ENCODE results near the gene DND1. TPM values are rescaled to one million over a fixed set of nuclear protein-coding genes. Genes with fewer than 3 reads are reported as not detected.

DND1 gene
- total RNA-seq: 0.76 TPM

DNA sequence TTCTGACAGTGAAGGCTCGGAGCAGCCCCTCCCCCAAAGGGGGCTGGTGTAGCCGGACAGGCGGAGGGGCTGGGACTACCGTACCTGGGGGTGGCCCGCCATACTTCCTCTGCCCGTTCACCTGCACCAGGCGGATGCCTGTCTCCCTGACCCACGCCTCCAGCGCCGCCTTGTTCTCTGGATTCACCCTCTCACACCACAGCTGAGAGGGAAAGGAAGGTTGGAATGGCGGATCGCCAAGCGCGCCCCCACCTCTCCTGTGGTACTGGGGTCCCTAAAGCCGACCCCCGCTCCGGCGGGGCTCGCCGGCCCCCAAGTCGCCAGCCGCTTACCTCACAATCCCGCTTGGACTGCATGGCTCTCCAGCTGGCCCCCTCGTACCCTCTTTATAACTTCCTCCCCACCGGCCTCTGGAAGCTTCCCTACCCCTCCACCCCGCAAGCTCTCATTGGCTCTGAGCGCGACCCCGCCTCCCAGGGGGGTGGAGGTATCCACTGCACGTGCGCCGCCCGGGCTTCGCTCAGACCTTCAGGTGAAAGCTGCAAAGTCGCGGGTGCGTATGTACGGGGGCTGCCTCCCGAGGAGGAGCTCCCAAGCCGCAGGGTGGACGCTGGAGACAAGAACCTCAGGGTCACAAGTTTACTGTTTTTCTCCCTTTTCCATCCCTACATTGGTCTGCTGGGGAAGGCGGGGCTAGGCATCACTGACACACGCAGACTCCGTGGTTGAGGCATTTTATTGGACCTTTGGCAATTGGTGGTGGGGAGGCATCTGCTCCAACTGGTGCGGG, at the start of gene DND1:
Gene DND1 (minus strand): TSS at position 390 of the 790 bp plus-strand sequence. CDS start 34 bp downstream, at position 356.

DNA sequence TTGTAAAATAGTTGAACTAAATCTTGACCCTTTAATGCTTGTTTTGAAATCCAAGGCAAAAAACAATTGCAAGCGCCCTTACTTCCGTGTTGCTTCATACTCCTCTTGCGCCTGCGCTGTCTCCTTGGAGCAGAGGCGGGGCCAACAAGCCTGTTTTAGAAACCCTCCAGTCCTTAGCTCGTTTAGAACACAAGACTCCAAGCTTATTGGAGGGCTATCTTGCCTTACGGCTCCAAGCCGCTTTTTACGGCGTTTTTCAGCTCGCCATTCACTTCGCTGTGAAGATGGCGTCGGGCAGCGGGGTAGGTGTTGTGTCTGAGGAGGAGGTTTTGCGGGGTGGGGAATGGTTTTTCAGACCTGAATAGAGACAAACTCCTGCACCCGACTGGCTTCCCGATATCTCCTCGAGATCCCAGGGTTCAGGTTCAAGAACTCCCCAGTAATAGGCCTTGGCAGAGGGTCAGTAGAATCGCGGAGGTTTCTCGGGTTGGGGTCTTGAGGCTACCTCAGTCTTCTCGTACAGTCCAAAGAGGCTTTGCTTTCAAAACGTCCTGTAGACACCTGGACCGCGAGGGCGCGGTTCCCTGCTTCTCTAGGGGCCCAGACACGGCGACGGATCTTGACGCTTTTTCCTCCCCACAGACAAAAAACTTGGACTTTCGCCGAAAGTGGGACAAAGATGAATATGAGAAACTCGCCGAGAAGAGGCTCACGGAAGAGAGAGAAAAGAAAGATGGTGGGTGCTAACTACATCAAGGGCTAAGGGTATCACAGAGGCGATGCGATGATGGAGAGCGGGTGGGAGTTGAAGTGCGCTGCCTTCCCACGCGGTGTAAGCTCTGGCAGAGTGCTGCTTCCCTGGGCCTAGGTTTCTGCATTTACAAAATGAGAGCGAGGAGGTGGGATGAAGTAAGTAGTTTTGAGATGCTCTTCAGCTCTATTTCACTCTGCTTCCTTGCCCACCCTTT, 27.1 kb upstream of the DND1 start, which contains the start of gene ZMAT2:
Gene ZMAT2 (plus strand): TSS at position 271 of the 968 bp plus-strand sequence. CDS start 14 bp downstream, at position 285.

DNA sequence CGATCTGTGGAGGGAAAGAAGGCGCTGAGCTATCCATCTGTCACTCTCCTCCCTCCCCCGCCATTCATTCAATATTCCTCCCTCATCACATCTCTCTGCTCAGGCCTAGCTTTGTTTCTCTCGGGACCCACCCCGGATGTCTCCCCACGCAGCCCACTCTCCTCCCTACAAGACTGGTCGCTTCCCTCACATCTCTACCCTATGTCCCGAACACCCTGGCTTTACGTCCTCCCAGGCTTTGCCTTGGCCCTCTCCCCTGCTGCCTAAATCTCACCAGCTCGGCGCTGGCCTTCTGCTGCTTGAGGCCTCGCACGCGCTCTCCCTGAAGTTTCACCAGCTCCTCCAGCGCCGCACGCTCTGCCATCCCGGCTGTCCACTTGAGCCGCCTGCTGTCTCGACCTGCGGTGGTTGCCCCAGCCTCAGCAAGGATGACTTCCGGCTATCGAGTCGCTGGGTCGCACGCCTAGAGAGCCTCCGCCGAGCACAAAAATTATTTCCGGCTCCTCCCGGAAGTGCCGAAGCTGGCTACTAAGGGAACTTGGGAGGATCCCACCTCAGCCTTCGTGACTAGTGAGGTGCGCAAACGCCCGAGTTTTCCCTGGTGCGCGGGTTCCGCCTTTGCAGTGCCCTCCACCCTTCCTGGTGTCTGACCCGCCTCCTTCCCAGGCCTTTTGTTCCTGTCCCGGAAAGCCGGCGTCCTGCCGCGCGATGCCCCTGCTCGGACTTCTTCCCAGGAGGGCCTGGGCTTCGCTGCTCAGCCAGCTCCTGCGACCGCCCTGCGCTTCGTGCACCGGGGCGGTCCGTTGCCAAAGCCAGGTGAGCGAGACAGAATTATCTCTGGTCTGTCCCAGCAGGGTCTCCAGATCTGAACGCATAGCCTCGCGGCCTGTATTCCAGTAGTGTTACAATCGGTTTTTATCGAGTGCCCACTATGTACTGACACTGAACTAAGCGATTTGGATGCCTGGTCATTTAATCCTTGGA, 17.9 kb upstream of the DND1 start, which contains the start of the genes HARS1 and HARS2:
Gene HARS1 (minus strand): TSS at position 430 of the 984 bp plus-strand sequence. CDS start 66 bp downstream, at position 364.
Gene HARS2 (plus strand): TSS at position 515 of the 984 bp plus-strand sequence. CDS start 194 bp downstream, at position 709.

DNA sequence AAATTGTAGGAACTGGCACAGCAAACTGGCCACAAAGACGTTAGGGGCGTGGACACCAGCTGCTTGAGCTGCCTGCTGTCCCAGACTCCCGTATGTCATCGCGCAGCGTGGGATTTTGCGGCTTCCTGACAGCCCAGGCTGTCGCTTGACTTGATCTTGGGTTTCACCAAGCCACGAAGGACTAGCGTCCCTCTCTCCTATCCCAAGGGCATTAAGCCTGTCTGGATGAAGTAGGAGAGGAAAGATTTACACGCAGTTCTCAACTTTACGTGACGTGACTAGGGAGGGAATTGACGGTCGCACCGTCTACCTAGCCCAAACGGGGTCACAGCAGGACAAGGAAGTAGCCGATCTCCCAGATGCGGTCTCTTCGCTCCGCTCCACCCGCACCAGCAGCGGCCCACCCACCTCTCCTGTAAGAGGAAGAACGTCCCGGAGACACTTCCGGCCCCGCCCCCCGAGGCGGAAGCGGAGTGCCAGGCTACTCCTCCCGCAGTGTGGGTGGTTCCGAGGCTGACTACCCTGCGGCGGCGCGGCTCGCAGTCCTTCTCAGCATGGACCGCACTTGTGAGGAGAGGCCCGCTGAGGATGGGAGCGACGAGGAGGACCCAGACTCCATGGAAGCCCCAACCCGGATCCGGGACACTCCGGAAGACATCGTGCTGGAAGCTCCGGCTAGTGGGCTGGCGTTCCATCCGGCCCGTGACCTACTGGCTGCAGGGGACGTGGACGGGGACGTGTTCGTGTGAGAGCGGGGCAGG, 8.8 kb downstream of the DND1 start, which contains the start of gene WDR55:
Gene WDR55 (plus strand): TSS at position 546 of the 761 bp plus-strand sequence. CDS start 9 bp downstream, at position 555.

DNA sequence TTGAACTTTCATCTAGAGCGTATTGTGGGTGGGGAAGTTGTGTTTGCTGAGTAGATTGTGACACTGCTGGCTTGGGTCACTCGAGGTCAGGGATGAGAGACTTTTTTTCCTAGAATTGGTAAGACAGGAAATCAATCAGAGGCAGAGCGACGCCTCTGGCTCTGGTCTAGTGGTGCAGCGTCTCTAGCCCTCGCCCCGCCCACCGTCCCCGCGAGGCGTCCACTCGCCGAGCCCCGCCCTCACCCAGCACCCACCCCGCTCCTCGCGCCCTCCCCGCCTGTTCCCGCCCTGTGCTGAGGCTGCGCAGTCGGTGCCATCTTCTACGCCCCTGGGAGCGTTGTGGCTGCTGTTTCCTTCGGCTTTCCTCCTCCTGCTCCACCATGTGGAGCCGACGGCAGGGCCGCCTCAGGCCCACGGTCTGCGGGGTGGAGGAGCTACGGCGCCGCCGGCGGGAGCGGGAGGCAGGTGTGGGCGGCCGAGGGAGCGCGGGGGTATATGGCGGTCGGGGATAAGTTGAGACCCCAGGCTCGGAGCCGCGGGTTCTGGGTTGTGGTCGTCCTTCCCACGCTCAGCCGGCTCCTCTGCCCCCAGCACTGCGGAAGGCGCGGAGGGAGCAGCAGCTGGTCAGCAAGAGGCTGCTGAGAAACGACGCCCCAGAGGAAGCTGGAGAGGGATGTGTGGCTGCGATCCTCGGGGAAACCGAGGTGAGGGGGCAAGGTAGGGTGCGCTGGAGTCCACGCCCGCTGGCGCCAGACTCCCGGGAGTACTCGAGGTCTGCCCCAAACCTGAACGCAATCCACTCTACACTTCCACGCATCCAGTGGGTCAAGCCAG, 34.0 kb downstream of the DND1 start, which contains the start of gene TMCO6:
Gene TMCO6 (plus strand): TSS at position 304 of the 834 bp plus-strand sequence. CDS start 77 bp downstream, at position 381.

DNA sequence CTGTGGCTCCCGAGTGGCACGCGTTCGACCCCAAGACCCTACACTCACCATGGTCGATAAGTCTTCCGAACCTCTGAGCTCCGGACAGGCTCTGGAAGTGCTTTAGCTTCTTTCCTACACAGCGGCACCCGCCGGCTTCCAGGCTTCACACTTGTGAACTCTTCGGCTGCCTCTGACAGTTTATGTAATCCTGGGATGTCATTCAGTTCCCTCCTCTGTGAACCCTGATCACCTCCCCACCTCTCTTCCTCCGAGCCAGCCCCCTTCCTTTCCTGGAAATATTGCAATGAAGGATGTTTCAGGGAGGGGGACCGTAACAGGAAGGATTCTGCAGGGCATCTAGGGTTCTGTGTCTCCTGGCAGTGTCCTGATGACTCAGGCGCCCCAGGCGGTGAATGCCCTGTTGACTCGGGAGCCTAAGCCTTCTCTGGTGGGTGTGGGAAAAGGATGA, 40.3 kb downstream of the DND1 start, which contains the start of gene CD14:
Gene CD14 (minus strand): TSS at position 155 of the 451 bp plus-strand sequence. CDS start 104 bp downstream, at position 51.

Small RNAs within 50 kb of the gene (small RNA-seq; reads per million reads assigned to genes)
- gene VTRNA1-1 (ENCODE audit: low replicate concordance) (3.4 reads per million, percentile 92 among the genes with 10 or more reads in this experiment), gene VTRNA1-2 (ENCODE audit: low replicate concordance) (not detected)

Other genes starting within 250 kb of the DND1 start
- 6.0 TPM for gene EIF4EBP3, start 125.9 kb downstream of the DND1 start, total RNA-seq
- 19.4 TPM for gene SRA1, start 116.1 kb downstream of the DND1 start, total RNA-seq
- gene APBB3, start 109.0 kb downstream of the DND1 start, total RNA-seq: 34.1 TPM
- gene SLC35A4, start 108.7 kb downstream of the DND1 start, total RNA-seq: 18.6 TPM
- gene CD14, start 40.4 kb downstream of the DND1 start, total RNA-seq: 81.6 TPM
- gene TMCO6, start 34.1 kb downstream of the DND1 start, total RNA-seq: 14.7 TPM
- gene NDUFA2, start 25.9 kb downstream of the DND1 start, total RNA-seq: 77.5 TPM
- 74.9 TPM for gene IK, start 25.7 kb downstream of the DND1 start, total RNA-seq
- gene WDR55, start 8.7 kb downstream of the DND1 start, total RNA-seq: 17.6 TPM
- gene HARS1, start 17.8 kb upstream of the DND1 start, total RNA-seq: 37.0 TPM
- gene HARS2, start 17.9 kb upstream of the DND1 start, total RNA-seq: 31.9 TPM
- gene ZMAT2, start 26.9 kb upstream of the DND1 start, total RNA-seq: 26.0 TPM
- 0.12 TPM for gene PCDHA1, start 112.6 kb upstream of the DND1 start, total RNA-seq
- gene PCDHA2, start 121.3 kb upstream of the DND1 start, total RNA-seq: 0.47 TPM
- gene PCDHA3, start 127.5 kb upstream of the DND1 start, total RNA-seq: 0.64 TPM
- gene PCDHA4, start 133.5 kb upstream of the DND1 start, total RNA-seq: 1.8 TPM
- 0.41 TPM for gene PCDHA5, start 148.0 kb upstream of the DND1 start, total RNA-seq
- 0.88 TPM for gene PCDHA6, start 154.4 kb upstream of the DND1 start, total RNA-seq
- gene PCDHA7, start 160.7 kb upstream of the DND1 start, total RNA-seq: 0.58 TPM
- gene PCDHA8, start 167.6 kb upstream of the DND1 start, total RNA-seq: 0.41 TPM
- gene PCDHA9, start 174.8 kb upstream of the DND1 start, total RNA-seq: 0.58 TPM
- gene PCDHA10, start 182.3 kb upstream of the DND1 start, total RNA-seq: 1.2 TPM
- 0.82 TPM for gene PCDHA11, start 195.4 kb upstream of the DND1 start, total RNA-seq
- 0.35 TPM for gene PCDHA12, start 201.7 kb upstream of the DND1 start, total RNA-seq
- 0.88 TPM for gene PCDHA13, start 208.5 kb upstream of the DND1 start, total RNA-seq

Data from metanephros (tissue), 2 donors.